Lower lobe of right lung (tissue), 2 donors: Measurements from ENCODE around the gene SGMS1. TPM values are rescaled to one million over a fixed set of nuclear protein-coding genes. Genes with fewer than 3 reads are reported as not detected.
A peak's percentile ranks its signal among the peaks of the same experiment; 100 is the strongest.

Source experiments
- ATAC-seq, 2 donors: fragments of 200-7000 bp; cut with Tn5 transposase; one replicate each; pipeline ENCODE4 v1.9.1; 2020 to 2022; ENCODE audit warnings: mild to moderate bottlenecking in 2 of 2, moderate library complexity in 2 of 2
- DNase-seq: peaks from one replicate; pipeline ENCODE4 v3.0.0-alpha.2; 2020
- H3K27ac ChIP-seq: fragments of 200-600 bp; one replicate; pipeline ENCODE4 v1.8.0; 2022
- H3K27me3 ChIP-seq: fragments of 200-600 bp; one replicate; pipeline ENCODE4 v1.8.0; 2022; ENCODE audit warnings: low read depth
- H3K36me3 ChIP-seq: fragments of 200-600 bp; one replicate; pipeline ENCODE4 v1.8.0; 2022; ENCODE audit warnings: mild to moderate bottlenecking
- H3K4me1 ChIP-seq: fragments of 200-600 bp; one replicate; pipeline ENCODE4 v1.8.0; 2022
- H3K4me3 ChIP-seq: fragments of 200-600 bp; one replicate; pipeline ENCODE4 v1.8.0; 2022; ENCODE audit warnings: mild to moderate bottlenecking
- H3K9me3 ChIP-seq: fragments of 200-600 bp; one replicate; pipeline ENCODE4 v1.8.0; 2022
- intact Hi-C: fragments of 100-400 bp; cut with DNase I; formaldehyde crosslinking; loops from one replicate; pipeline ENCODE4 v1.11.0; 2022
- total RNA-seq: library from RNA; stranded (reverse); fragmentation: NEBNext Ultra II Directional; extraction: Animal tissue kit (Norgen Biotek cat#: 25700); gene quantifications from one replicate; pipeline ENCODE4 v1.2.1, GENCODE V29; 2021
- TF ChIP-seq, protein P1 (sequence below): fragments of 200-600 bp; IDR thresholded peaks from one replicate; pipeline ENCODE4 v1.8.0; 2022; ENCODE audit warnings: antibody characterized with exemption, mild to moderate bottlenecking
- donor health status: DM: no; HTN: yes; CAD: no; lungs with severe emphysema.

The SGMS1 gene
- total RNA-seq, 1 donor from 2014 or later, result 72.3 TPM

DNA sequence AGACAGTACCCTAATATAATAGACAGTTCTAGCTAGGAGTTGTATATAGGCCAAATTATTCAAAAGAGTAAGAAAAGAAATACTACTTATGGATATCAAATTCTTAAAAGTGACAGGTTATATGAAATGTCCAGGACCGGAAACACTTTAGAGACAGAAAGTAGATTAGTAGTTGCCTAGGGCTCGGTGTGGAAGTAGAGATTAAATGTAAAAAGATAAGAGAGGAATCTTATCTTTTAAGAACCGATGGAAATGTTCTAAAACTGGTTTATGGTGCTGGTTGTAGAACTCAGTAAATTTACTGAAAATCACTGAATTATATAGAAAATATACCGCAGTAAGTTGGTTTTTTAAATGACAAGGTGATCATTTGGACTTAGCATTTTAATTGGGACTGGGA, 224.9 kb downstream of the SGMS1 start:
- intact Hi-C loops, result no loop called here
- DNase-seq, result no peak

DNA sequence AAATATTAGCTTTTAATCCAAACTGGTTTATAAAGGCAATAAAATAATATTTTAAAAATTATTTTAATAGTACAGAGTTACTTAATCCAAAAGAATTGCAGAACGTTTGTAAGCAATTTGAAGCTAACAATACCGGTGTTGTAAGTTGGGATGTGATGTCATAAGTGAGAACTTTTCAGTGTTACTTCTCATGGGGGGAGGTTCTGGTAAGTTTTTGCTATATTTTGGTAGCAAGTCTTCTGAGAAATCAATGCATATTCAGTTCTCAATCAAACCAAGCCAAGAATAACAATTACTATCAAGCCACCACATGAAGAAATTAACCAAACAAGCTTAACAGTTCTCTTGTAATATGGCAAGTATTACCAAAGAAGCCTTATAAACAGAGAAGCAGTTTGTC, 225.4 kb downstream of the SGMS1 start:
- no peak for DNase-seq
- Histone ChIP-seq H3K36me3 (no peaks in the 10 kb centered on the region), H3K9me3 (no peaks in the 10 kb centered on the region), H3K4me3 (no peak overlapping the region), H3K4me1 (peaks cover 65% of the 10 kb centered on the region), H3K27me3 (no peaks in the 10 kb centered on the region), H3K27ac (no peak overlapping the region)
- intact Hi-C loops, result no loop called here
- no peak for ATAC-seq
- TF ChIP-seq, protein P1, sequence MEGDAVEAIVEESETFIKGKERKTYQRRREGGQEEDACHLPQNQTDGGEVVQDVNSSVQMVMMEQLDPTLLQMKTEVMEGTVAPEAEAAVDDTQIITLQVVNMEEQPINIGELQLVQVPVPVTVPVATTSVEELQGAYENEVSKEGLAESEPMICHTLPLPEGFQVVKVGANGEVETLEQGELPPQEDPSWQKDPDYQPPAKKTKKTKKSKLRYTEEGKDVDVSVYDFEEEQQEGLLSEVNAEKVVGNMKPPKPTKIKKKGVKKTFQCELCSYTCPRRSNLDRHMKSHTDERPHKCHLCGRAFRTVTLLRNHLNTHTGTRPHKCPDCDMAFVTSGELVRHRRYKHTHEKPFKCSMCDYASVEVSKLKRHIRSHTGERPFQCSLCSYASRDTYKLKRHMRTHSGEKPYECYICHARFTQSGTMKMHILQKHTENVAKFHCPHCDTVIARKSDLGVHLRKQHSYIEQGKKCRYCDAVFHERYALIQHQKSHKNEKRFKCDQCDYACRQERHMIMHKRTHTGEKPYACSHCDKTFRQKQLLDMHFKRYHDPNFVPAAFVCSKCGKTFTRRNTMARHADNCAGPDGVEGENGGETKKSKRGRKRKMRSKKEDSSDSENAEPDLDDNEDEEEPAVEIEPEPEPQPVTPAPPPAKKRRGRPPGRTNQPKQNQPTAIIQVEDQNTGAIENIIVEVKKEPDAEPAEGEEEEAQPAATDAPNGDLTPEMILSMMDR, result no peak

More for the DNA sequence above, 224.9 kb downstream of the SGMS1 start:
- peaks cover 65% of the 10 kb centered on the region for H3K4me1 ChIP-seq
- no peak for ATAC-seq
- no peak overlapping the region for H3K27ac ChIP-seq
- no peaks in the 10 kb centered on the region for H3K9me3 ChIP-seq
- no peaks in the 10 kb centered on the region for H3K36me3 ChIP-seq
- no peaks in the 10 kb centered on the region for H3K27me3 ChIP-seq
- TF ChIP-seq, protein P1, result no peak
- no peak overlapping the region for H3K4me3 ChIP-seq

DNA sequence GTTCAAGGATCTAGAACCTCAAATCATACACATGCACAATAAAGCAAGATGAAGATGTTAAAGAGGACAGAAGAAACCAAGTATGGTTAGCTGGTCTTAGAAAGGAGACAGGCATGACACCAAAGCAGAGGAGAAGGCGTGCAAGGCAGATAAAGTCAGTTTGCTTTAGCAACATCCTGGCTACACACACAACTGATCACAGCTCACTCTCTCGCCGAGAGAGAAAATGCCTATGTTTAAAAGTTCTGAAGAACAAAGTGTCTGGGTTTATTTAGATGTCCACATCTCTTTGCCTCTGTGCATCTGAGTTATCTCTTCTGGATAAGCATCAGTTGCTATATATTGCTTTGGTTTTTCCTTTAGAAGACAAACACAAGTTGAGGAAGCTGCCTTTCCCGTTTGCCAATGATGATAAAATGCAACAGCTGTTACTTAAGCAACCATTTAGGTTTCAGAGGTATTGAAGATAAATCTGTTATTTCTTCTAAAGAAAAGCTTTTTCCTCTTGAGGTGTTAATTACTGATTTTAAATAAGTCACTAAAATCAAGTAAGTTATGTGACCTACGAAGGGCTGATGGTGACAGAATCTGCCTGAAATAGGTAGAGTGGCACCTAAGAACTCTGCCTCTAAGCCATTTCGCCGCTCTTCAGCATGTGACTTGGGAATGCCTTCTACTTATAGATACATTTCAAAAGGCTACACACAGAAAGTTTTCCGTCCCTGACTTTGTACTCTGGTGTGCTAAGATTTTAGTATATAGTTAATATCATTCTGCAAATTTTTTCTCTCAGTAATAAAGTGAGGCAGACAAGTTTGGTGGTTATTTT, 226.2 kb downstream of the SGMS1 start:
- intact Hi-C loops, result no loop called here
- ATAC-seq (no peak), DNase-seq (no peak)
- Histone ChIP-seq H3K4me3 (no peak overlapping the region), H3K36me3 (no peaks in the 10 kb centered on the region), H3K27ac (peak overlapping the region; percentile 18), H3K27me3 (no peaks in the 10 kb centered on the region), H3K4me1 (peaks cover 68% of the 10 kb centered on the region), H3K9me3 (no peaks in the 10 kb centered on the region)
- TF ChIP-seq, protein P1, result no peak

DNA sequence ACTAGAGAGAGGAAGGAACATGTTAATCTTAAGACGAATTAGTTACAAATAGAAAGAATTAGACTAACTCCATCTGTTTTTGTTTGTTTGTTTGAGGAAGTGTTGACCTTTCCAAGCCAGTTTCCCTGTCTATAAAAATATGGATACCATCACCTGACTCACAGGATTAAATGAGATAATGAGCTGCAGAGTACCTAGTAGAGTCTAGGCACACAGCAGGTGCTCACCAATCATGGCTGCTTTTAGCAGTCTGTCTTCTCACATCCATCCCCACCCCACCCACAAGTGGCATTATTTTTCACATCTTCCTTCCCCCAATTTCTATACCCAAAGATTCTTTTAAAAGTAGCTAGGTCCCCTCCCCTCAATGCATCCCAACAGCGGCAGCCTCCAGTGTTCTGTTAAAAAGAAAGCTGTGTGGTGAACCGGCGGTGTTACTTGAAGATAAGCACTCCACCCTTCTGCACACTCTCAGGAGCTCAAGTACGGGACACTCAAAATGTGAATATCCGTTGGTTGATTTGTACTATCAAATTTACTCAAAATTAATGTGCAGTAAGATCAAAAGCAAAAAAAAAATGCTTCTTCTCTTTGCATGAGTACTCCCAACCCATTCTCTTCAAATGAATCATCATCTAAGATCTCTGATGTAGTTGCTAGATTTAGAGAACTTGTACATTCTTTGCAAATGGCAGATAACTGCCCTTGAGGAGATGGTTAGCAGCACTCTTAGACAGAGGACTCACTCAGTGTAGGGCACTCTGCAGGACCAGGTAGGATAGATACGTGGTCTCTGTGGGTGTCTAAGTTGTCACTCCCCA, 227.1 kb downstream of the SGMS1 start:
- TF ChIP-seq, protein P1, result no peak
- Histone ChIP-seq H3K27ac (no peak overlapping the region), H3K36me3 (no peaks in the 10 kb centered on the region), H3K4me3 (no peak overlapping the region), H3K27me3 (no peaks in the 10 kb centered on the region), H3K4me1 (peaks cover 72% of the 10 kb centered on the region), H3K9me3 (no peaks in the 10 kb centered on the region)
- intact Hi-C loops, result no loop called here
- DNase-seq (no peak), ATAC-seq (peak; percentile 20 to 21)

DNA sequence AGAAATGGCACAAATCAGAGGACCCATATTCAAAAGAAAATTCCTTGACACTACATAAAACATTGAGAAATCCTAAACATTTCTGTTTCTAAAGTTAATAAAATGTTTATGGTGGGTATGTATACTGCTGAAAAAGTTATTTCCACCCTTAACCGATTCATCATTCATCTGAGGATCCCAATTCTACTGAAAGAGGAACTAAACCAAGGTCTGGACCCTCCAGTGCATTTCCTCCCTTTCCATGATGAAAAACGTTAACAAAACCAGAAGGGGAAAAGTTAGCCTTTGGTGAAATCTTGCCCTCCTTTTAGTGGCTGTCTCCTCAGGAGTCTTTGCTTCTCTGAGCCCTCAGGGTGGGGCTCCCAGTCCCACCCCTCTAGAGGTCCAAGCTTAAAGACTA, 227.9 kb downstream of the SGMS1 start:
- no peaks in the 10 kb centered on the region for H3K36me3 ChIP-seq
- peaks cover 70% of the 10 kb centered on the region for H3K4me1 ChIP-seq
- H3K9me3 ChIP-seq, result no peaks in the 10 kb centered on the region
- no peaks in the 10 kb centered on the region for H3K27me3 ChIP-seq
- DNase-seq (no peak), ATAC-seq (peak in 1 of 2 donors; percentile 2)
- no peak overlapping the region for H3K4me3 ChIP-seq
- peak overlapping the region; percentile 58 for H3K27ac ChIP-seq
- TF ChIP-seq, protein P1, result no peak
- intact Hi-C loops, result no loop called here
